A549 treated with DMSO at 1 μM for 4 hours (cell line): ENCODE measurements around the gene DTL. TPM values are rescaled to one million over a fixed set of nuclear protein-coding genes. Genes with fewer than 3 reads are reported as not detected.

Experiments
- total RNA-seq: library from RNA; stranded (reverse); fragments of 200-300 nt; extraction: Qiagen RNA extraction; gene quantifications from 5 replicates; pipeline ENCODE4 v1.2.3, GENCODE V29; 2022; ENCODE audit warnings: low read depth

The DTL gene, protein sequence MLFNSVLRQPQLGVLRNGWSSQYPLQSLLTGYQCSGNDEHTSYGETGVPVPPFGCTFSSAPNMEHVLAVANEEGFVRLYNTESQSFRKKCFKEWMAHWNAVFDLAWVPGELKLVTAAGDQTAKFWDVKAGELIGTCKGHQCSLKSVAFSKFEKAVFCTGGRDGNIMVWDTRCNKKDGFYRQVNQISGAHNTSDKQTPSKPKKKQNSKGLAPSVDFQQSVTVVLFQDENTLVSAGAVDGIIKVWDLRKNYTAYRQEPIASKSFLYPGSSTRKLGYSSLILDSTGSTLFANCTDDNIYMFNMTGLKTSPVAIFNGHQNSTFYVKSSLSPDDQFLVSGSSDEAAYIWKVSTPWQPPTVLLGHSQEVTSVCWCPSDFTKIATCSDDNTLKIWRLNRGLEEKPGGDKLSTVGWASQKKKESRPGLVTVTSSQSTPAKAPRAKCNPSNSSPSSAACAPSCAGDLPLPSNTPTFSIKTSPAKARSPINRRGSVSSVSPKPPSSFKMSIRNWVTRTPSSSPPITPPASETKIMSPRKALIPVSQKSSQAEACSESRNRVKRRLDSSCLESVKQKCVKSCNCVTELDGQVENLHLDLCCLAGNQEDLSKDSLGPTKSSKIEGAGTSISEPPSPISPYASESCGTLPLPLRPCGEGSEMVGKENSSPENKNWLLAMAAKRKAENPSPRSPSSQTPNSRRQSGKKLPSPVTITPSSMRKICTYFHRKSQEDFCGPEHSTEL
- 23.2 to 29.2 TPM (median 26.3 TPM) in 5 replicates for total RNA-seq

GRCh38 chr1:212035123-212035834 is at the start of gene DTL, which contains the start of gene INTS7:
TSS of gene DTL (plus strand) at chr1:212035748. CDS start at chr1:212035891, 143 bp downstream.
TSS of gene INTS7 (minus strand) at chr1:212035557. CDS start at chr1:212035437, 120 bp downstream.

Other genes with a start within 250 kb of the DTL start
- gene LPGAT1, start 205.0 kb upstream of the DTL start, total RNA-seq, result 25.1 to 43.7 TPM (median 37.5 TPM) in 5 replicates
- gene INTS7, start 191 bp upstream of the DTL start, total RNA-seq, result 21.8 to 26.4 TPM (median 23.6 TPM) in 5 replicates
- 20.0 to 28.3 TPM (median 25.7 TPM) in 5 replicates for gene PPP2R5A, start 249.7 kb downstream of the DTL start, total RNA-seq